NB4 (cell line): ENCODE measurements around the gene TFCP2.

Source experiments
- POLR2A ChIP-seq: IDR thresholded peaks from 2 replicates; pipeline ENCODE4 v1.6.1; 2011; ENCODE audit warnings: mild to moderate bottlenecking; ENCODE audit not compliant: insufficient read length; ENCODE audit errors: extremely low read depth
- TF ChIP-seq, protein P1 (sequence below): IDR thresholded peaks from one replicate; pipeline ENCODE4 v1.5.1; 2012; ENCODE audit warnings: low read depth, low read length
- TF ChIP-seq, protein P2 (sequence below): IDR thresholded peaks from 2 replicates; pipeline ENCODE4 v1.6.1; 2011; ENCODE audit warnings: low read depth, low read length

DNA sequence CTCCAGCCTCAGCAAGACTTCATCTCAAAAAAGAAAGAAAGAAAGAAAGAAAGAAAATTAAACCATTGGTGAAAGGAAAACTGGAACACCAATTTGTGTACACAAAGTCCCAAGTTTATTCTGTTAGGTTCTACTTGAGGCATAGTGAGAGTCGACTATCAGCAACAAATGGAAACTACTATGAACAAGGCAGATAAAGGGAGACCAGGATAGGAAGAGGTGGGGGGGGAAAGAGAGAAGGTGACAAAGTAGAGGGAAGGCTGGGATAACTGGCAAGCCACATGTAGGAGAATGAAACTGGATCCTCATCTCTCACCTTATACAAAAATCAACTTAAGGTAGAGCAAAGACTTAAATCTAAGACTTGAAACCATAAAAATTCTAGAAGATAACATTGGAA, 25.6 kb downstream of the TFCP2 start:
- TF ChIP-seq, protein P1, sequence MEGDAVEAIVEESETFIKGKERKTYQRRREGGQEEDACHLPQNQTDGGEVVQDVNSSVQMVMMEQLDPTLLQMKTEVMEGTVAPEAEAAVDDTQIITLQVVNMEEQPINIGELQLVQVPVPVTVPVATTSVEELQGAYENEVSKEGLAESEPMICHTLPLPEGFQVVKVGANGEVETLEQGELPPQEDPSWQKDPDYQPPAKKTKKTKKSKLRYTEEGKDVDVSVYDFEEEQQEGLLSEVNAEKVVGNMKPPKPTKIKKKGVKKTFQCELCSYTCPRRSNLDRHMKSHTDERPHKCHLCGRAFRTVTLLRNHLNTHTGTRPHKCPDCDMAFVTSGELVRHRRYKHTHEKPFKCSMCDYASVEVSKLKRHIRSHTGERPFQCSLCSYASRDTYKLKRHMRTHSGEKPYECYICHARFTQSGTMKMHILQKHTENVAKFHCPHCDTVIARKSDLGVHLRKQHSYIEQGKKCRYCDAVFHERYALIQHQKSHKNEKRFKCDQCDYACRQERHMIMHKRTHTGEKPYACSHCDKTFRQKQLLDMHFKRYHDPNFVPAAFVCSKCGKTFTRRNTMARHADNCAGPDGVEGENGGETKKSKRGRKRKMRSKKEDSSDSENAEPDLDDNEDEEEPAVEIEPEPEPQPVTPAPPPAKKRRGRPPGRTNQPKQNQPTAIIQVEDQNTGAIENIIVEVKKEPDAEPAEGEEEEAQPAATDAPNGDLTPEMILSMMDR = no peak
- TF ChIP-seq, protein P2, sequence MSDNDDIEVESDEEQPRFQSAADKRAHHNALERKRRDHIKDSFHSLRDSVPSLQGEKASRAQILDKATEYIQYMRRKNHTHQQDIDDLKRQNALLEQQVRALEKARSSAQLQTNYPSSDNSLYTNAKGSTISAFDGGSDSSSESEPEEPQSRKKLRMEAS = no peak
- TF ChIP-seq POLR2A = no peak
